Breast epithelium (tissue), 3 donors: ENCODE results near the gene TCAF1.
"Not testable (repeated sequence)": the region's sequence is repeated elsewhere in the genome, so short reads cannot be mapped to it uniquely, and the experiment has no call there.

Experiments used
- CTCF ChIP-seq, 3 donors: fragments of 450-650 bp; IDR thresholded peaks; one replicate each; pipeline ENCODE4 v1.5.1; 2016 to 2017; ENCODE audit warnings: antibody characterized with exemption in 3 of 3, mild to moderate bottlenecking in 3 of 3, moderate library complexity in 3 of 3
- POLR2A ChIP-seq: fragments of 450-650 bp; IDR thresholded peaks from one replicate; pipeline ENCODE4 v1.6.1; 2016; ENCODE audit warnings: antibody characterized with exemption, mild to moderate bottlenecking, moderate library complexity
- POLR2AphosphoS5 ChIP-seq, 3 donors: sonication (generic); formaldehyde crosslinking; IDR thresholded peaks; one replicate each; pipeline ENCODE4 v1.6.1; 2017; ENCODE audit warnings: antibody characterized with exemption in 3 of 3

- not testable (repeated sequence) for TF ChIP-seq CTCF (IDR thresholded peaks at IDR 0.05); POLR2A; POLR2AphosphoS5 (IDR thresholded peaks at IDR 0.05)
Measured at GRCh38 chr7:143823634-143824294, 78.2 kb downstream of the TCAF1 start.
